ENCODE data around the gene CEP250. TPM values are rescaled to one million over a fixed set of nuclear protein-coding genes. Genes with fewer than 3 reads are reported as not detected.
"Not testable (repeated sequence)": the region's sequence is repeated elsewhere in the genome, so short reads cannot be mapped to it uniquely, and the experiment has no call there.

CEP250 gene
- total RNA-seq, 1 donor from 2014 or later, result 17.0 TPM

GRCh38 chr20:35544436-35544835, 89.0 kb downstream of the CEP250 start:
- Histone ChIP-seq H3K27ac (no peak overlapping the region), H3K27me3 (no peaks in the 10 kb centered on the region), H3K9me3 (no peaks in the 10 kb centered on the region), H3K36me3 (peaks cover 17 to 24% of the 10 kb centered on the region in 2 donors), H3K4me1 (peaks cover 0 to 12% of the 10 kb centered on the region in 2 donors), H3K4me3 (no peak overlapping the region)
- no peak for DNase-seq (ENCODE audit: low spot score in 2 of 2)
- intact Hi-C loops (cut with DNase I), result loop anchor here (5.0 kb wide), 1 partner anchor 153 kb away; the partner anchor contains the start of genes NFS1 and ROMO1
- TF ChIP-seq CTCF (IDR thresholded peaks at IDR 0.05), result no peak

- Histone ChIP-seq H3K4me1 (peaks cover 0 to 12% of the 10 kb centered on the region in 2 donors), H3K36me3 (peaks cover 21 to 29% of the 10 kb centered on the region in 2 donors)
- H3K9me3 ChIP-seq; H3K27me3 ChIP-seq; H3K4me3 ChIP-seq; DNase-seq (ENCODE audit: low spot score in 2 of 2); H3K27ac ChIP-seq: not testable (repeated sequence)
- intact Hi-C loops (cut with DNase I), result loop anchor here (5.0 kb wide), 1 partner anchor 152 kb away; the partner anchor contains the start of genes NFS1 and ROMO1
Measured at GRCh38 chr20:35544941-35545340, 89.5 kb downstream of the CEP250 start.

GRCh38 chr20:35546127-35546526, 90.7 kb downstream of the CEP250 start:
- no peak overlapping the region for H3K27ac ChIP-seq
- intact Hi-C loops (cut with DNase I), result no loop called here
- no peak overlapping the region for H3K4me3 ChIP-seq
- no peaks in the 10 kb centered on the region for H3K27me3 ChIP-seq
- DNase-seq (ENCODE audit: low spot score in 2 of 2), result no peak
- H3K36me3 ChIP-seq, result peaks cover 31 to 39% of the 10 kb centered on the region in 2 donors
- H3K4me1 ChIP-seq, result peaks cover 0 to 12% of the 10 kb centered on the region in 2 donors
- no peaks in the 10 kb centered on the region for H3K9me3 ChIP-seq
- TF ChIP-seq CTCF (IDR thresholded peaks at IDR 0.05), result no peak

- H3K9me3 ChIP-seq, result no peaks in the 10 kb centered on the region
- no peak for TF ChIP-seq CTCF (IDR thresholded peaks at IDR 0.05)
- peaks cover 0 to 9% of the 10 kb centered on the region in 2 donors for H3K4me1 ChIP-seq
- intact Hi-C loops (cut with DNase I), result no loop called here
- H3K36me3 ChIP-seq, result peaks cover 41 to 47% of the 10 kb centered on the region in 2 donors
- no peak overlapping the region for H3K27ac ChIP-seq
- H3K27me3 ChIP-seq, result no peaks in the 10 kb centered on the region
- no peak for DNase-seq (ENCODE audit: low spot score in 2 of 2)
- no peak overlapping the region for H3K4me3 ChIP-seq
Measured at GRCh38 chr20:35547329-35547728, 91.9 kb downstream of the CEP250 start.

GRCh38 chr20:35551503-35551902, 96.1 kb downstream of the CEP250 start:
- Histone ChIP-seq H3K9me3 (no peaks in the 10 kb centered on the region), H3K4me1 (no peaks in the 10 kb centered on the region), H3K4me3 (no peak overlapping the region), H3K27ac (no peak overlapping the region), H3K36me3 (peaks cover 64 to 87% of the 10 kb centered on the region in 2 donors), H3K27me3 (no peaks in the 10 kb centered on the region)
- TF ChIP-seq CTCF (IDR thresholded peaks at IDR 0.05), result no peak
- intact Hi-C loops (cut with DNase I), result no loop called here
- no peak for DNase-seq (ENCODE audit: low spot score in 2 of 2)

- no peak for DNase-seq (ENCODE audit: low spot score in 2 of 2)
- no peaks in the 10 kb centered on the region for H3K9me3 ChIP-seq
- no peak overlapping the region for H3K4me3 ChIP-seq
- no peaks in the 10 kb centered on the region for H3K4me1 ChIP-seq
- peaks cover 72 to 93% of the 10 kb centered on the region in 2 donors for H3K36me3 ChIP-seq
- no peaks in the 10 kb centered on the region for H3K27me3 ChIP-seq
- no peak for TF ChIP-seq CTCF (IDR thresholded peaks at IDR 0.05)
- no peak overlapping the region for H3K27ac ChIP-seq
- intact Hi-C loops (cut with DNase I), result no loop called here
Measured at GRCh38 chr20:35552914-35553313, 97.5 kb downstream of the CEP250 start.

- H3K27ac ChIP-seq; H3K27me3 ChIP-seq; DNase-seq (ENCODE audit: low spot score in 2 of 2); H3K4me1 ChIP-seq; H3K9me3 ChIP-seq; H3K4me3 ChIP-seq; intact Hi-C loops (cut with DNase I): not testable (repeated sequence)
- peaks cover 59 to 72% of the 10 kb centered on the region in 2 donors for H3K36me3 ChIP-seq
Measured at GRCh38 chr20:35555461-35555860, 100.1 kb downstream of the CEP250 start.
